ENCODE results near the gene THAP7.

- no peak for TF ChIP-seq CTCF (conservative IDR thresholded peaks at IDR 0.05 in 1 of 2, IDR thresholded peaks at IDR 0.05 in 1 of 2; ENCODE audit: extremely low read depth in 1 of 2, insufficient read depth in 1 of 2, low read depth in 1 of 2, low read length in 2 of 2)
- no peak for TF ChIP-seq EZH2 (IDR thresholded peaks at IDR 0.05; ENCODE audit: borderline replicate concordance, low read length)
These were observed 25.5 kb downstream of the THAP7 start for GRCh38 chr22:20976291-20976877.
